GM19397 (cell line): ENCODE measurements around the gene LRSAM1.

Experiments
- ATAC-seq: cut with Tn5 transposase; IDR thresholded peaks from one replicate; pipeline ENCODE4 v1.9.1; 2021; ENCODE audit warnings: mild to moderate bottlenecking, moderate library complexity; ENCODE audit not compliant: unreplicated experiment

LRSAM1 gene

DNA sequence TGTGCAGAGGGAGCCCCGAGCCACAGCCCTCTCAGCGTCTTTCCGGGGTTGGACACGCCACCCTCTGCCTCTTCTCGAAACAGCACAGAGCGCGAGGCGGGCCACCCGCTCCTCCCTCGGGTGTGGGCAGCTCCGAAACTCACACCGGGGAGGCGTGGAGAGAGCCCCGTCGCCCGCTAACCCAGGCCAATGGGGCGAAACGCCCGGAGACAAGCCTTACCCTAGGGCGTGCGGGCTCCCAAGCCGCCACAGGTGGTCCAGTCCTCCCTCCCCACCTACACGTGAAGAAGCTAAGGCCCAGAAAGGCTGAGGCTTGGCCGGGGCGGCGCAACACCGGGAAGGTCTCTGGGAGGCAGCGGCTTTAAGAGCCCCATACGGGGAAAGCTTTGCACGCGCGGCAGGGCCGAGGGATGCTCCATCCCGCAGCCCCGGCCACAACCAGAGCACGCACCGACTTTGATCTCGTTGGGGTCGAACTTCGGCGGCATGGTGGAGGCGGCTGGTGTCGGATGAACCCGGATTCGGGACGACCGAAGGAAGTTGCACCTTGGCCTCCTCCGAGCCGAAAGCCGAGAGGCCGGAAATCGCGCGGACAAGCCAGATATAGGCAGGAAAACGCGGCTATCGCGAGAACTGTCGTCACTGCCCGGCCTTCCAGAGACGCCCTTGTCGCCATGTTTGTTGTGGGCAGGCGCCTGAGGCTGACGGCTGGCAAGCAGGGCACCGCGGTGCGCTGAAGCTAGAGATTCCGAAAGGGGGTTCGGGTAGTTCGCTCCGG is at the start of gene LRSAM1, which contains the start of gene RPL12:
TSS of gene LRSAM1 (plus strand) at position 681 of the 778 bp plus-strand sequence. CDS start 3,018 bp downstream, outside the sequence.
TSS of gene RPL12 (minus strand) at position 577 of the 778 bp plus-strand sequence. CDS start at position 488, 89 bp downstream.
- peak; percentile 57 for ATAC-seq

DNA sequence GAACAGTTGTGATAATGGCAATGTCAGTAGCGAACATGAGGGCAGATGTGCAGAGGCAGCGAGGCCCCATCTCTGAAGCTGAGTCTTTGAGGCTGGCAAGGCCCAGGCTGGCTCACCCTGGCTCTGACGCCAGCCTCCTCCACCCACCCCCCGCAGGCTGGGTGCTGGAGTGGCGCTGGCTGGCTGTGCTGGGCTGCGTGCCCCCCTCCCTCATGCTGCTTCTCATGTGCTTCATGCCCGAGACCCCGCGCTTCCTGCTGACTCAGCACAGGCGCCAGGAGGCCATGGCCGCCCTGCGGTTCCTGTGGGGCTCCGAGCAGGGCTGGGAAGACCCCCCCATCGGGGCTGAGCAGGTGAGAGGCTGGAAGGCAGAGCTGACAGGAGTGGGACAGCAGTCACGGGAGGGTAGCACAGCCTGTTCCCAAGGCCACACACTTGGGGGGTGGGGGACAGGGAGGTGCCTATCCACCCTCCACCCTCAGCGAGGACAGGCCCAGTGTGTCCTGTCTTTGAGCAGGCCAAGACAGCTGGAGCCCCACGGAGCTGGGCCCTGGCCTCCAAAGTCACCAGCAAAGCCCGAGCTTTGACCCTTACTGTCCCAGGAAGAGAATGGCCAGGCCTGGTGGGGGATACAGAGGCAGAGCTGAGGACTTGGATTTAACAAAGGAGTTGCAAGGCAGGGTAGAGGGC is 48.8 kb upstream of the LRSAM1 start:
- ATAC-seq, result no peak

DNA sequence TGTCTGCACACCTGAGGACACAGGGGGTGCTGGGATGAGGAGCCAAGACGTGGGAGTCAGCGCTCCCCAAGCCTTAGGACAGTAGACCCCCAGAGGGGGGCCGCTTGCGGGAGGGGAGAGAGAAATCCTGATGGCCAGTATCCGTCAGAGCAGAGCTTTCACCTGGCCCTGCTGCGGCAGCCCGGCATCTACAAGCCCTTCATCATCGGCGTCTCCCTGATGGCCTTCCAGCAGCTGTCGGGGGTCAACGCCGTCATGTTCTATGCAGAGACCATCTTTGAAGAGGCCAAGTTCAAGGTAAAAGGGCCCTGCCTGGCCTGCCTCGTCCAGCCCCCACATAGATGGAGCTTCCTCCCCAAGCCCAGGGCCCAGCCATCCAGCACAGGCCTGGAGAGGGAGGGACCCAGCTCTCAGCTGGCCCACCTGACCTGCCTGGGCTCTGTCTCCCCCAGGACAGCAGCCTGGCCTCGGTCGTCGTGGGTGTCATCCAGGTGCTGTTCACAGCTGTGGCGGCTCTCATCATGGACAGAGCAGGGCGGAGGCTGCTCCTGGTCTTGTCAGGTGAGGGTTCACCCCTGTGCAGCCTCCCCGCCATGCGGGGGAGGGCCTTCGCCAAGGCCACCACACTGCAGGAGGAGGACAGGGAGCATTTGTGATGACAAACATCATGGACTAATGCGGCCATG is 47.7 kb upstream of the LRSAM1 start:
- no peak for ATAC-seq

DNA sequence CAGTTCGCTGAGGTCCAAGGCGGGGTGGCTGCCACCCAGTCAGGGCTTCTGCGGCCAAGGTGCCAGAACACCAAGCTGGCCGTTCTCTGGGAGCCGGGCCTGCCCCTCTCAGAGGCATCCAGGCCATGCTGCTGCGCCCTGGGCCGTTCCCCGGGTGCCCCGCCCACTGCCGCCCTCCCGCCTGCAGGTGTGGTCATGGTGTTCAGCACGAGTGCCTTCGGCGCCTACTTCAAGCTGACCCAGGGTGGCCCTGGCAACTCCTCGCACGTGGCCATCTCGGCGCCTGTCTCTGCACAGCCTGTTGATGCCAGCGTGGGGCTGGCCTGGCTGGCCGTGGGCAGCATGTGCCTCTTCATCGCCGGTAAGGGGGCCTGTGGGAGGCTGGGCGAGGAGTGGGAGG is 46.7 kb upstream of the LRSAM1 start:
- ATAC-seq, result no peak

DNA sequence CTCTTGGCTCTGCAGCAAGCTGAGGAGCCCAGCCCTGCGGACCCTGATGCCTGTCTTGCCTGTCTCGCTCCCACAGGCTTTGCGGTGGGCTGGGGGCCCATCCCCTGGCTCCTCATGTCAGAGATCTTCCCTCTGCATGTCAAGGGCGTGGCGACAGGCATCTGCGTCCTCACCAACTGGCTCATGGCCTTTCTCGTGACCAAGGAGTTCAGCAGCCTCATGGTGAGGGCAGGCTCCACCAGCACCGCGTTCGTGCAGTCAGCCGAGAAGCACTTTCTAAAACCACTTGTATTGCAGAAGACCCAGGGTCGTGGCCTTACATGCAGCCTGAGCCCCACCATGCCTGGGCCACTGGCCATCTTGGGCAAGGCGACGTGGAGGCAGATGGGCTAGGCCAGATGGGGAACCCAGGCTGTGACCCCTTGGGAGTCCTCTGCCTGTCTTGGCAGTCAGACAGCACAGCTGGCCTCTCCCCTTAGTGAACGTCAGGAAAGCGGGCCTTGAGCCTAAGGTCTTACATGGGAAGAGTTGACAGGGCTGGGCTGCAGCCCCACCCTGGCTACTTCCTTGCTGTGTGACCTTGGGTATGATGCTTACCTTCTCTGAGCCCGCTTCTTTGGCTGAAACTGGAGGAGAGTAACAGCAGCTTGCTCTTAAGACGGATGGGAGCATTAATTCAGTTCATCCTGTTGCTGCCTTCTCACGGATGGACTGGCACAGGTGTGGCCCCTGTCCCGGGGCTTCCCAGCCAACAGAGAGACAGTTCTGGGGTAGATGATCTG is 45.8 kb upstream of the LRSAM1 start:
- ATAC-seq, result no peak

DNA sequence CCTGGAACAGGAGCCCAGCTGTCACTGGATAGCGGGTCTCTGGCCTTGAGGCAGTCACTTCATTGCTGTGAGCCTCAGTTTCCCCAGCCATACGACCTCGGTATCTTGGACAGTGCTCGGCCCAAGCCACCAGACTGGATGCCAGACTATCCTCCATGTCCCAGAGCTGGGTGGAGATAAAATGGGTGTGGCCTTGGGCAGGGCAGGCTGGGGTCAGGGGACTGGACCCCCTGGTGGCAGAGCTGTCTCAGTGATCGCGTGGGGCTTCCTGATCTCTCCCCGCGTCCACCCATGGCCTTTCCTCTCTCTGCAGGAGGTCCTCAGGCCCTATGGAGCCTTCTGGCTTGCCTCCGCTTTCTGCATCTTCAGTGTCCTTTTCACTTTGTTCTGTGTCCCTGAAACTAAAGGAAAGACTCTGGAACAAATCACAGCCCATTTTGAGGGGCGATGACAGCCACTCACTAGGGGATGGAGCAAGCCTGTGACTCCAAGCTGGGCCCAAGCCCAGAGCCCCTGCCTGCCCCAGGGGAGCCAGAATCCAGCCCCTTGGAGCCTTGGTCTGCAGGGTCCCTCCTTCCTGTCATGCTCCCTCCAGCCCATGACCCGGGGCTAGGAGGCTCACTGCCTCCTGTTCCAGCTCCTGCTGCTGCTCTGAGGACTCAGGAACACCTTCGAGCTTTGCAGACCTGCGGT is 44.4 kb upstream of the LRSAM1 start:
- no peak for ATAC-seq

DNA sequence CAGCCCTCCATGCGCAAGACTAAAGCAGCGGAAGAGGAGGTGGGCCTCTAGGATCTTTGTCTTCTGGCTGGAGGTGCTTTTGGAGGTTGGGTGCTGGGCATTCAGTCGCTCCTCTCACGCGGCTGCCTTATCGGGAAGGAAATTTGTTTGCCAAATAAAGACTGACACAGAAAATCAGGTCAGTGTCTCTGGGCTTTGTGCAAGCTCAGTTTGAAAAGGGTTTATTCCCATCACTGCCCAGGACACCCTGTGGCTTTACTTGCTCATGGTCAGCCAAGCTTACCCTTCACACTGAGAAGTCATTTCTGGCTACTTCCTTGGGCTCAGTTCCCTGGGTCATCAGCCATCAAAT is 43.8 kb upstream of the LRSAM1 start:
- no peak for ATAC-seq

DNA sequence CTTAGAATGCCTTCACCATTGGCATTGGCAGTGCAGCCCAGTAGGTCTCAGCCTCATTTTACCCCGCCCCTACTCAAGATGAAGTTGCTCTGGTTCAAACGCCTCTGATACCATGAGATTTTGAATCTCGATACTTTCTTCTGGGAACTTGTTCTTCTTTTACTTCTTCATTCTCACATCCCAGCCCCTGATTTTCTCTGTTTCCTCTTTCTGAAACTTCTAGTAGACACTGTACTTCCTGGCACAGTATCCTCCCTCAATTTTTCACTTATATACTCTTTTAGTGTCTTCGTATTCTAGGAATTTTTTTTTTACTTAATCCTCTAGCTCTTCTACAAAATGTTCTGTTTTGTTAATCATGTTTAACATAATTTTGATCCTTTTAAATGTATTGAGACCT is 40.2 kb upstream of the LRSAM1 start:
- no peak for ATAC-seq

DNA sequence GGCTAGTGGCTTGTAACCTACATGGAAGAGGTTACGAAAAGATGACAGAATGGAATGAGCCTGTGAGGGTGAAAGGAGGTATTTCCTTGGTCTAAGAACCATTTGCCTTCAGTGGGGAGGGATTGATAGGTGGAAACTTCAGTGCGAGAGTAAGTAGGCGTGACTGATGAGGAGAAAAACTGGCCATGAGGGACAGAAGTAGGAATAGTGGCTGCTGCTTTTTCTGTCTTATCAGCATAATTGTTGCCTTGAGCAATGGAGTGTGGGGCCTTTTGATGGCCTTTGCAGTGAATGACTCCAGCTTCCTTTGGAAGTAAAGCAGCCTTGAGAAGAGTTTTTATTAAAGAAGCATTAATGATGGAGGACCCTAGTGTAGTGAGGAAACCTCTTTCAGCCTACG is 36.2 kb upstream of the LRSAM1 start:
- no peak for ATAC-seq

DNA sequence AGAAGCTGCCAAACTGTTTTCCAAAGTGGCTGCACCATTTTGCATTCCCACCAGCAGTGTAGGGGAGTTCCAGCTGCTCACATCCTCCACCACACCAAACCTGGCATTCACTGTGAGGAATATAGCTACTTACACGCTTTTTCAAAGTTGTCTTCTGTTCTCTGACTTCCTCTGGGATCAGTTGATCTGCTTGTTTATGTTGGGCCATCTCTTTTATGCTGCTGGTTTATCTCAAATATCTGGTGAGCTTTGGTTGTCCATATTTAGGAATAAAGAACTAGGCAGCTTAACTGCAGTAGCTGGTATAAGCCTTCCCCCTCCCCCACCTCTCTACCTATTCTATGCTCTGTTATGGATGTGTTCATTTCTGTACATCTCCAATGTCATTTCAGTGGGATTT is 35.7 kb upstream of the LRSAM1 start:
- ATAC-seq, result no peak

DNA sequence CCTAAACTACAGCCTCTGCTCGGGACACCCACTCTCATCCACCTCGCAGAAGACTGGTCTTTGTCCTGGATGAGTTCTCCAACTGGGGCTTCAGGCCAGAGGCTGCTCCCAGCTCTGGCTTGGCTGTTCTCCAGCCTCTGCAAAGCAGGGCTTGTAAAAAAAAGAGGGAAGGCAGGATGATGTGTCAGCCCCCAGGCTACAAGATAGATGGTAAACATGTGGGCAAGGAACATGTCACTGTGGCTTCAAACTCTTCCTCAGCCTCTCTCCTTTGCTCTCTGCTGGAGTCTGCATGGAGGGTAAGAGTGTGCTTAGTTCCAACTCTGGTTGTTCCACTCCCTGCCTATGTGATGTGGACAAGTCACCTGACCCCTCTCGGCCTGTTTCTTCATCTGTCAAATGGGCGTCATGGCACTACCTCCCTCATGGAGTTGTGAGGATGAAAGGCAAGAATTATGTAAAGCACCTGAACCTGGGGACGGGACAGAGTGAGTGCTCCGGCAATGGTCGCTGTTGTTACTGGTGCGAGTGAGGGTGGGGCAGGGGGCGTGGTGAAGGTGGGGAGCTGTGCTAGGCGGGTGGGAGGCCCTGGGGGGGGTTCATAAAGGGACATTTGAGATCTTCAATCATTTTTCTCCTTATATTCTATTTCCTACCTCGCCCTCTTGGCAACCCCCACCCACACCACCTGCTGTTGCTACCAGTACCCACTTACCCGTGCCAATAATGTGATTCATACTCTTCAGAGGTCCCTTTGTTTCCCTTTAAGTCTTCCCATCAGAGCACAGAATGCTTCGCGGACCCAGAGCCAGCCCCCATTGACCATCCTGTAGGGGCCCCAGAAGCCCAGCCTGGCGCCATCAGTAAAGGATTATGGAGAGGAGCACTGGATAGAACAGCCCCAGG is 33.9 kb upstream of the LRSAM1 start:
- ATAC-seq, result no peak

DNA sequence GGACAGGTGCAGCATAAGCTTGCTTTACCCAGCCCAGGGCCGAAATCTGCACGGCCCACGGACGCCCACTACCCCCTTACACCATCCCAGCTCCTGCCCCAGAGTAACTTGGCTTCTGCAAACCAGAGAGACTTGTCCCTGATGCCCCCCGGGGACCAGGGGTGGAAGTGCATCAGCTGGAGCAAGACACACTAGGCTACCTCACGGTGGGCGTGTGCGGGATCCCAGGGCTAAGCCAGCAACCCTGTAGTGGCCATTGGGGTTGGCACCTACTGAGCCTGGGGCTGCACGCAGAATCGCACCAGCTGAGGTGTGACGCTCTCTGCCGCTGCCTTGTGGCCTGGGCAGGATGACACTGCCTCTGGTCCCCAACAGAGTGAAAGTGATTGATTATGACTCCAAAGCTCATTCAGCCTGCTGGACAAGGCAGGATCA is 33.3 kb upstream of the LRSAM1 start:
- no peak for ATAC-seq

DNA sequence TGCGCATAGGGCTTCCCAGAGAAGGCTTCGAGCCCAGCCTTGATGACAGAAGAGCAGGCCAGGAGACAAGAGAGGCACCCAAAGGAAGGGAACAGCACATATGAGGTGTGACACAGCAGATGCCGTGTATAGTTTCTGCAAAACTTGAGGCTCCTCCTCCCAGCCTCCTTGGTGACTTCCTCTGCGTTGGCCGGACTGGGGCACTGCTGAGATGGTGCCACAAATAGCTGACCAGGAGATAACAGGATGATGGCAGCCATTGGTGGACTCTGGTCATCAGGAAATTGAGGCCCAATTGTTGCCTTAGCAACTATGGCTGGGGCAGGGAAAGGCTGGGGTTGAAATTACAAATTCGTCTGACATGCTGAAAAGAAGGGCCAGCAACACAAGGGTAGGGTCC is 32.0 kb upstream of the LRSAM1 start:
- ATAC-seq, result no peak

DNA sequence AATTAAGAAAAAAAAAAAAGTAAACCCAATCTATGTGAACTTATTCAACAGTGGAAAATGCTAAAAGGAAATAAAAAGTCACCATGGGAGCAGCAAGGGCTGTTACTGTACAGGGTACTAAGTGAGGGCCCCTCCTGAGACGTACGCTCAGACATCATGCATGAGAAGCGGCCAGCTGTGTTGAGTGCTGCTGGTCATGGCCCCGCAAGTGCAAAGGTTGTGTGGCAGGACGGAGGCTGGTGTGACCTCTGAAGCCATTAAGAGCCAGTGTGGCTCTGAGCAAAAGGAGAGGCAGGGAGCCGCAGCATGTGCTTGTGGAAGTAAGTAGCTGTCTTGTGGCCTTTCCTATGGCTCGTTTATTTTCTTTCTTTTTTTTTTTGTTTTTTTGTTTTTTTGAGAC is 30.3 kb upstream of the LRSAM1 start:
- ATAC-seq, result no peak

DNA sequence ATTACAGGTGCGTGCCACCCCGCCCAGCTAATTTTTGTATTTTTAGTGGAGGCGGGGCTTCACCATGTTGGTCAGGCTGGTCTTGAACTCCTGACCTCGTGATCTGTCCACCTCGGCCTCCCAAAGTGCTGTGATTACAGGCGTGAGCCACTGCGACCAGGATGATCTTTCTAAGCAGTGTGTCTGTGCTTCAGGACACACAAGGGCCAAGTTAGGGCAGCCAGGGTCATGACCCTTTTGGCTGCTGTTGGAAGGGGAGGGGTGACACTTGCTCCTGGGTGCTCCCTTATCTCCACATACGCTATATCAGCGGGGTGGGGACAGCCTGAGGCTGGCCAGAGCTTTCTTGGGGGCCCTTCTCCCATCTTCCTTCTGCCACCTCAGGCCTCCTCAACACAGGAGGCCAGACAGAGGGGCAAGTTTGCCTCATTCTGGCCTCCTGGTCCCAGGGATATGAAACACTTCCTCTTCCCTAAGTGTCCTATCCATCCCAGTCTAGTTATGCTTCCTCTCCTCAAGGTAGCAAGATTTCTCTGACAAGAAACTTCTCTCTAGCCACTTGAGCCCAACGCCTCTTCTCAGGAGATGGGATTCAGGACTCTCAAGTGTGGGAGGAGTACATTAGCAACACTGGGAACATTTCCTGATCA is 29.1 kb upstream of the LRSAM1 start:
- no peak for ATAC-seq

DNA sequence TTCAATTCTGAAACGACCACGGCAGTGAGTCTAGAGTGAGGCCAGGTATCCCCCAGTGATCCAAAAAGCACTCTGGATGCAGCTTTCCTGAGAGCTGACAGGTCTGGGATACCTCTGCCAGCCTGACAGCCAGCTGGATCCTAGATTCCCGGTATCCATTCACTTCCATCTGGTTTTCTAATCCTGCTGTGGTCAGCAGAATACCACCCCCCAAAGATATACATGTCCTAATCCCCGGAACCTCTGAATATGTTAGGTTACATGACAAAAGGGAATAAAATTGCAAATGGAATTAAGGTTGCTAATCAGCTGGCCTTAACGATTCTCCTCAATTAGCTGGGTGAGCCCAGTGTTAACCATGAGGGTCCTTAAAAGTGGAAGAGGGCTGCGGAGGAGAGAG is 28.5 kb upstream of the LRSAM1 start:
- no peak for ATAC-seq

DNA sequence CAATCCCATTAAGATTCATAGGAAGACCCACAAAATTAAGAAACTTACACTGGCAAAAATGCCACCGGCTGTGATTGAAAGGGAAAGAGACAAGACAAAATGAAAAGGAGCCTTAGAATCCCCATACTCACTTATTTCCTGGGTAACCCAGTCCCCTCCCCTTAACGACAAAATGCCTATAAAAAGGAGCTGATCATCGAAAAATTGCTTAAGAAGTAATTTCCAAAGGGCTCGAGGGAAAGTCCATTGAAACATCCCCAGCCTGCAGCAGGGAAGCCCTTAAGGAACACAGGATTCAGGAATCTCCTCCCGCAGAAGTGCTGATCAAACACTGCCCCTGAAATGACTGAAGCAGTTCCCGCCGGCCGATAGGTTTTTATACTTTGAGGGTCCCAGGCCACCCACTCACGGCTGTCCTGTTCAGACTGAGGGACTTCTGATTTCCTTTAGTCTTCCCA is 27.8 kb upstream of the LRSAM1 start:
- ATAC-seq, result no peak

DNA sequence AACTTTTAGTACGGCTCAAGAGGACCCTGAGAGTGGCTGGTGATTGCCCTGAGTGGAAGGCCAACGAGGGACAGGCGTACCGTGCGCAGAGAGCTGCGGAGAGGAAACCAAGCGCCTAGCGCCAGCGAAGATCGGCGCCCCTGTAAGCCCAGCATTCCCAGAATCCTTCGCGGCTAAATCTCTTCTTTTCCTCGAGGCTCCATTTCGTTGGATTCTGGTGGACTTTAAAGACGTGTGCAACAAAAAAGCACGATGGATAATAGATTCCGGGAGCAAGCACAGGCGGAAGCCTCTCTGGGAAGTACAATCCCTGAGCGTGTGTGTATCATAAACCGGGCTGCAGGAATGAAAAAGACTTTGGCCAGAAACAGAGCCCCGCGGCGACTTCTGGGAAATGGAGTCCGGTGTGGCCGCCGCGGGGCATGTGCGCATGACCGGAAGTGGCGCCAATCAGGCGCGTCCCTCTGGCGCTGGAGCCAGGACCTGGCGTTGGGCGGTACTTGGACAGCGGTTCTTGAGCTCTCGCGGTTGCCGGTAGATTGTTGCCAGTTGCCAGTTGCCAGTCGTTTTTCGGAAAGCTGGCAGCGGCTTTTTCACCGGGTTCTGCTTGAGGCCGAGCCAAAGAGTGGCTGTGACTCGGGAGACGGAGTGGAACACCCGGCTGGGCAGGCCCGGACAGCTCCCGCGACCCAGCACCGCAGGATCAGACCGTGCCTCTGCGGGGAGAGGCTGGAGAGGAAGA is 27.2 kb upstream of the LRSAM1 start, which contains the start of gene ZNF79:
TSS of gene ZNF79 (plus strand) at position 449 of the 742 bp plus-strand sequence. CDS start 406 bp downstream, outside the sequence.
- peak; percentile 87 for ATAC-seq
